HG03571 (cell line): Measurements from ENCODE around the gene CTU1.

Source experiments
- ATAC-seq: cut with Tn5 transposase; IDR thresholded peaks from one replicate; pipeline ENCODE4 v1.9.1; 2021; ENCODE audit not compliant: unreplicated experiment

Gene CTU1

GRCh38 chr19:51107406-51108065 lies 673 bp downstream of the CTU1 start:
- ATAC-seq, result no peak

- ATAC-seq, result no peak
Observed at GRCh38 chr19:51103926-51104341, 4.3 kb downstream of the CTU1 start.

GRCh38 chr19:51102991-51103390 lies 5.2 kb downstream of the CTU1 start:
- no peak for ATAC-seq

DNA sequence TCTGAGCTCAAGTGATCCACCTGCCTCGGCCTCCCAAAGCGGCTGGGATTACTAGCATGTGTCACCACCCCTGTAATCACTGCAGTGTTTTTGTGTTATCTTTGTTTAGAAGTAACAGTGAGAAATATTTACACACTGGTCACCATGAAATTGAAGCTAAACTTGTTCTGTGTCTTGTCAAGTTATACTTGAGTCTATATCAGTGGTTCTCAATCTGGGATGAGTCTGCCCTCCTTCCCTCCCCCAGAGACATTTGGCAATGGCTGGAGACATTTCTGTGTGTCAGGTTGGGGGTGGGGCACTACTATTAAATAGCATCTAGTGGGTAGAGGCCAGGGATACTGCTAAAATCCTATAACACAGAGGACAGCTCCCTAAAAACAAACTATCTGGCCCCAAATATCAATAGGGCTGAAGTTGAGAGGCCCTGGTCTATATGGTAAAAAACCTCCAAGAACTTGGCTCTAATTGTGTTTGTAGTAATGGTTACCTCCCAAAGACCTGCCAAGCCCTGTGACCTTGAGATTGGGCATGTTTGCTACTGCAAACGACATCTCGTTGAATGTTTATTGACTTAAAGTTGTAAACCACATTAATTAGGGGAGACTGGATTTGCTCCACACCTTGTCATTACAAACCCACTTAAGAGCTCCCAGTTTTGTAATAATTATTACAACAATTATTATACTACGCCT lies 6.9 kb downstream of the CTU1 start:
- no peak for ATAC-seq

DNA sequence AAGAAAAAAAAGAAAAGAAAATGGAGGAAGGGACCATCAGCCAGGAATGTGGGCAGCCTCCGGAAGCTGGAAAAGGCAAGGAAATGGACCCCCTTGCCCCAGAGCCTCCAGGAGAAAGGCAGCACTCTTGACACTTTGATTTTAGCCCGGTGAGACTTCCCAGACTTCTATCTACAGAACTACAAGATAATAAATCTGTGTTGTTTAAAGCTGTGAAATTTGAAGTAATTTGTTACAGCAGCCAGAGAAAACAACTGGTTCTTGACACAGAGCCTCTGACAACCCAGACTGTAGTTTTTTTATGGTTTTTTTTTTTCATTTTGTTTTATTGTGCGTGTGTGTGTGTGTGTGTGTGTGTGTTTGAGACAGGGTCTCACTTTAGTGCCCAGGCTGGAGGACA lies 7.6 kb downstream of the CTU1 start:
- no peak for ATAC-seq

DNA sequence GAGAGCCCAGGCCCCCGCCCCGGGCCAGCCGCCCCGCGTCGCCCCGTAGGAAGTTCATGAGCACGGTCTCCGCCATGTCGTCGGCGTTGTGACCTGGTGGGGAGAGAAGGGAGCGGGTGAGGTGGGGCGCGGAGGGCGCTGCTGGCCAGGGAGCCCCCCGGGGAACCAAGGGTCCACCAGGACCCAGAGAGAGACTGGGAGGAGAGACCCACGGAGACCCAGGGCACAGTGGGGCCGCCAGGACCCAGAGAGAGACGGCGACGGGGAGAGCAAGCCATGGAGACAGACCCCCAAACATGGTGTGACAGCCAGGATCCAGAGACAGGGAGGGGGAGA lies 9.2 kb downstream of the CTU1 start:
- no peak for ATAC-seq

DNA sequence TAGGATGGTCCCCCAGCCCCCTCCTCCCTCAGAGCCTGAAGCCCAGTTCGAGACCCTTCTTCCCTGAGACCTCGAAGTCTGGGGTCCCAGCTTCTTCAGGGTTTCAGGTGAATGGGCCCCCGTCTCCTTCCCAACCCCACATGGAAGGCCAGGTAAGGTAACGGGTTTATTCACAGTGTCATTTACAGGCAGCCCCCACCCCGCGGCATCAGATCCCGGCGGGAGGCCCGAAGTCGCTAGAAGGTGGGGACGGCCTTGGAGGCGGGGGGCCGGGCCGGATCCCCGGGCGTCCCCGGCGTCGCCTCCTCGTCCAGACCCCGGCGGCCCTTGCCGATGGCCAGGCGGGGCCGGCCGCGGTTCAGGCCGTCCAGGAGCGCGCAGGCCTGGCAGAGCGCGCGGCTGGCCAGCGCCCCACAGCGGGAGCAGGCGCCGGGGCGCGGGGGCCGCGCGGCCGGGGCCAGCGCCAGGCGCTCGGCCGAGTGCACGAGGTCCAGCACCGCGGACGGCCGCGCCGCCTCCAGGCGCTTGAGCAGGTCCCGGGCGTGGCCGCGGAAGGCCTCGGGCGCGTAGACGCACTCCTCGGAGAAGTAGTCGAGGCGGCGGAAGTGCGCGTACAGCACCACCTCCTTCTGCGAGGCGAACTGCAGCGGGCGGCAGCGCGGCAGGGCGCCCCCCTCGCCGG lies 9.7 kb downstream of the CTU1 start:
- ATAC-seq, result no peak

- no peak for ATAC-seq
Observed at GRCh38 chr19:51097796-51098195, 10.4 kb downstream of the CTU1 start.

- ATAC-seq, result no peak
Observed at GRCh38 chr19:51097166-51097738, 11.0 kb downstream of the CTU1 start.

GRCh38 chr19:51096473-51097165 lies 11.6 kb downstream of the CTU1 start:
- no peak for ATAC-seq

- no peak for ATAC-seq
Observed at GRCh38 chr19:51094696-51095279, 13.4 kb downstream of the CTU1 start.

GRCh38 chr19:51093510-51094345 lies 14.5 kb downstream of the CTU1 start:
- ATAC-seq, result no peak

GRCh38 chr19:51093101-51093500 lies 15.1 kb downstream of the CTU1 start:
- no peak for ATAC-seq

GRCh38 chr19:51091895-51092873 lies 16.0 kb downstream of the CTU1 start:
- ATAC-seq, result no peak

DNA sequence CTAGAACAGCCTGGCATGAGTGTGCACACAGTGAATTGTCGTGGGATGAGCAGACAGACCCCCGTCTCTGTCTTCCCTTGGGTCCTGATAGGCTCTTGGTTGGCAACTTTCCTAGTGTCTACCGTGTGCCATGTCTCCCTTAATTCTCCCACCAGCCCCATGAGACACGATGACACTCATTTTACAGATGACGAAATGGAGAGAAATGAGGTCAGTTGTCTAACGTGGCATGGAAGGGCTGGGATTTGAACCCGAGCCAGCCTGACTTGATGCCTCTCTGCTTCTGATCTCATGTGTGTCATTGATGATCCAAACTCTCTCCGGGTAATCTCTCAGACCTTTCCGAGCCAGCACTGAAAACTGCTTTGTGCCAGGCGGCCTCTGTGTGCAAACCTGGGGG lies 17.1 kb downstream of the CTU1 start:
- no peak for ATAC-seq

- no peak for ATAC-seq
Observed at GRCh38 chr19:51090471-51090870, 17.7 kb downstream of the CTU1 start.

- ATAC-seq, result no peak
Observed at GRCh38 chr19:51089786-51090185, 18.4 kb downstream of the CTU1 start.

DNA sequence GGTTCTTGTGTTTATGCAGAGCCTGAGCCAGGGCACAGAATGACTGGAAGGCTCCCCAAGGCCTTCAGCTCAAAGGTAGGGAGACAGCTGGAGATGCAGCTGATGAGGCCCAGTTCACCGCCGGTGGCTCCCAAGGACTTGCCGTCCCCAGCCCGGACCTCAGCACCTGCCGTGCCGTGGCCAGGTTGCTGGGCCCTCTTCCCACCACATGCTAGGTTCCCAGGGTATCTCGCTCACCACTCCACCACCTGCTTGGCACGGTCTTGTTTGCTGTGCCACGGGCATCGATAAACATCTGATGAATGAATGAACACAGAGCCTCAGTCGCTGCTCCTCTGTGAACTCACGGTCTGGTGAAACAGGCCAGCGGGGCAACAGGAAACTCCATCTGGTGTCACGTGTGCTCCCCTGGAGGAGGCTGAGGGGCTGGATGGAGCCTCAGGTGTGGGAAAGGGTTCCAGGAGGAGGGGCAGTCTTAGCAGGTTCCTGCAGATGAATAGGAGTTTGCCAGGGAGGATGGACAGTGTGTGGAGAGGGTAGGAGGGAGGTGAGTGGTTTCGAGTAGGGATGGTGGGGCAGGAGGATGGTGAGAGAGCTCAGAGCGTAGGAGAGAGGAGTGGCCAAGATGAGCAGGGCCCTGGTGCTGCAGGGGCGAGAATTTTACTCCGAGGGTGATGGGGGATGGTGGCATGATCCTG lies 21.9 kb downstream of the CTU1 start:
- no peak for ATAC-seq
